WTC11 (cell line): ENCODE measurements around the gene GCK. TPM values are rescaled to one million over a fixed set of nuclear protein-coding genes. Genes with fewer than 3 reads are reported as not detected.

Source experiments
- ATAC-seq: fragments of 200-7000 bp; cut with Tn5 transposase; 2 replicates; pipeline ENCODE4 v1.10.0; 2021; ENCODE audit warnings: mild to moderate bottlenecking, moderate library complexity
- CTCF ChIA-PET: fragments of 300-600 bp; sonication (Branson Sonifier 250); formaldehyde crosslinking; loops from one replicate; lab custom pipeline; 2021; ENCODE audit warnings: antibody characterized with exemption; lab: Charles Lee
- POLR2A ChIA-PET: fragments of 350-600 bp; sonication (Branson Sonifier 250); formaldehyde crosslinking; loops from one replicate; lab custom pipeline; 2021; ENCODE audit warnings: antibody characterized with exemption; lab: Charles Lee
- DNase-seq: peaks from one replicate; pipeline ENCODE4 v3.0.0; 2021; ENCODE audit warnings: low spot score
- H3K27ac Mint-ChIP-seq: 2 replicates; pipeline ENCODE4 v1.8.0; 2021; ENCODE audit warnings: mixed read lengths
- H3K27me3 Mint-ChIP-seq: 2 replicates; pipeline ENCODE4 v1.8.0; 2021; ENCODE audit warnings: low read depth, mild to moderate bottlenecking, moderate library complexity, mixed read lengths
- H3K36me3 Mint-ChIP-seq: 2 replicates; pipeline ENCODE4 v1.8.0; 2021; ENCODE audit warnings: mixed read lengths
- H3K4me1 Mint-ChIP-seq: 2 replicates; pipeline ENCODE4 v1.8.0; 2022; ENCODE audit warnings: mixed read lengths
- H3K4me3 Mint-ChIP-seq: 2 replicates; pipeline ENCODE4 v1.8.0; 2021; ENCODE audit warnings: mild to moderate bottlenecking, moderate library complexity, mixed read lengths
- H3K9me3 Mint-ChIP-seq: 2 replicates; pipeline ENCODE4 v1.8.0; 2021; ENCODE audit warnings: mixed read lengths
- GABPB1 ChIP-seq: sonication (generic); formaldehyde crosslinking; IDR thresholded peaks from 2 replicates; pipeline ENCODE4 v1.8.1; 2023; ENCODE audit warnings: mild to moderate bottlenecking, missing genetic modification reagents
- HMGA2 ChIP-seq: fragments of 250-450 bp; sonication (Bioruptor Pico); IDR thresholded peaks from 2 replicates; pipeline ENCODE4 v1.4.0; 2021; ENCODE audit warnings: mild to moderate bottlenecking, moderate library complexity
- IRF2 ChIP-seq: sonication (generic); formaldehyde crosslinking; IDR thresholded peaks from 2 replicates; pipeline ENCODE4 v1.8.0; 2022; ENCODE audit warnings: low read depth, missing genetic modification reagents, borderline replicate concordance
- JUN ChIP-seq: sonication (generic); formaldehyde crosslinking; IDR thresholded peaks from 2 replicates; pipeline ENCODE4 v1.8.0; 2023; ENCODE audit warnings: mild to moderate bottlenecking, missing genetic modification reagents
- KAT7 ChIP-seq: sonication (generic); formaldehyde crosslinking; IDR thresholded peaks from 2 replicates; pipeline ENCODE4 v1.8.1; 2023; ENCODE audit warnings: missing genetic modification reagents, mild to moderate bottlenecking, borderline replicate concordance
- RORB ChIP-seq: fragments of 250-450 bp; sonication (Bioruptor Pico); IDR thresholded peaks from 2 replicates; pipeline ENCODE4 v1.9.0; 2021; ENCODE audit warnings: mild to moderate bottlenecking
- ZNF232 ChIP-seq: sonication (generic); formaldehyde crosslinking; IDR thresholded peaks from 2 replicates; pipeline ENCODE4 v1.8.0; 2022; ENCODE audit warnings: mild to moderate bottlenecking, missing genetic modification reagents
- ZNF317 ChIP-seq: sonication (generic); formaldehyde crosslinking; IDR thresholded peaks from 2 replicates; pipeline ENCODE4 v1.8.1; 2023; ENCODE audit warnings: low read depth, mild to moderate bottlenecking, moderate library complexity, missing genetic modification reagents, borderline replicate concordance
- total RNA-seq: library from RNA; stranded (reverse); gene quantifications from 3 replicates; pipeline ENCODE4 v1.2.3, GENCODE V29; 2021
- TF ChIP-seq, protein P1 (sequence below): sonication (generic); formaldehyde crosslinking; conservative IDR thresholded peaks from 2 replicates; pipeline ENCODE4 v1.8.1; 2022; ENCODE audit warnings: mild to moderate bottlenecking, missing genetic modification reagents
- TF ChIP-seq, protein P2 (sequence below): fragments of 200-600 bp; IDR thresholded peaks from 2 replicates; pipeline ENCODE4 v1.8.0; 2022; ENCODE audit warnings: antibody characterized with exemption
- TF ChIP-seq, protein P3 (sequence below): sonication (generic); formaldehyde crosslinking; IDR thresholded peaks from 2 replicates; pipeline ENCODE4 v1.8.1; 2022; ENCODE audit warnings: missing genetic modification reagents, borderline replicate concordance
- TF ChIP-seq, protein P4 (sequence below): sonication (generic); formaldehyde crosslinking; IDR thresholded peaks from 2 replicates; pipeline ENCODE4 v1.8.1; 2023; ENCODE audit warnings: mild to moderate bottlenecking, missing genetic modification reagents
- TF ChIP-seq, protein P5 (sequence below): sonication (generic); formaldehyde crosslinking; IDR thresholded peaks from 2 replicates; pipeline ENCODE4 v1.8.0; 2022; ENCODE audit warnings: mild to moderate bottlenecking, missing genetic modification reagents
- TF ChIP-seq, protein P6 (sequence below): sonication (generic); formaldehyde crosslinking; IDR thresholded peaks from 2 replicates; pipeline ENCODE4 v1.8.0; 2022; ENCODE audit warnings: missing genetic modification reagents
- TF ChIP-seq, protein P7 (sequence below): sonication (generic); formaldehyde crosslinking; IDR thresholded peaks from 2 replicates; pipeline ENCODE4 v1.8.0; 2023; ENCODE audit warnings: missing genetic modification reagents, mild to moderate bottlenecking, borderline replicate concordance
- TF ChIP-seq, protein P8 (sequence below): sonication (generic); formaldehyde crosslinking; conservative IDR thresholded peaks from 2 replicates; pipeline ENCODE4 v1.8.1; 2023; ENCODE audit warnings: mild to moderate bottlenecking, low read depth, missing genetic modification reagents, moderate library complexity
- TF ChIP-seq, protein P9 (sequence below): sonication (generic); formaldehyde crosslinking; IDR thresholded peaks from 2 replicates; pipeline ENCODE4 v1.8.1; 2023; ENCODE audit warnings: mild to moderate bottlenecking, missing genetic modification reagents, moderate library complexity

Gene GCK
- total RNA-seq, 1 experiment from 2014 or later: 3.3 TPM

DNA sequence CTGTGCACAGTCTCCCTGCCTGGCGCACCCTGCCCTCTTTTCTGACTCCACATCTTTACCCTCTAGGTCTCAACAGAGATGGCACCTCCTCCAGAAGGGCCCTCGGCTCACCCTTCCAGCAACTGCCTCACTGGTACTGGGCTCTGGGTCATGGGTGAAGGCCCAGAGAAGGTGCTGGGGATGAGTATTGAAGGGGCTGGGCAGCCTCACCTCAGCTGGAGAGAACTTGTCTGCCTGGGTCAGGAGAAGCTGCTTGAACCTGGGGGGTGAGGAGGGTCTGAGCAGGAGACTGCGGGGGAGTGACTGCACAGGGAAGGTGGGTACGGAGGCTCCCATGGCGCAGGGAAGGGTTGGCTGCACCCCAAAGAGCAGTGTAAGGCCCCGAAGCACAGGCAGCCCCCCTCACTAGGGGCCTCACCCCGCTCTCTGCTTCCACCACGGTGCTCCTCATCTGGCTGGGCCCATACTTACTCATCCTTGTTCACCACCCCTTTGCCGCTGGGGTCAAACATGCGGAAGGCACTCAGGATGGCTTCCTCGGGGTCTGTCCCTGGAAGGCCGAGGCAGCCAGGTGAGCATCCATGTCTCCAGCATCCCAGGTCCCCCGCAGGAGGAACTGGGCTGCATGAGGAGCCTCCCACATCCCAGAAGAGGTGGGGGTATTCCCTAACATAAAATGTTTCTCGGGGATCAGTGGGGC, 49.8 kb downstream of the GCK start:
- no peaks in the 10 kb centered on the region for H3K36me3 Mint-ChIP-seq
- POLR2A ChIA-PET: no interaction called here
- CTCF ChIA-PET: interaction anchor here (0.9 kb wide), 1 partner anchor 75 kb away, joined by 3 read pairs; no protein-coding TSS in a partner anchor
- H3K4me1 Mint-ChIP-seq: no peaks in the 10 kb centered on the region
- ATAC-seq: no peak
- peaks cover 17% of the 10 kb centered on the region for H3K27me3 Mint-ChIP-seq
- no peak for DNase-seq
- no peak overlapping the region for H3K4me3 Mint-ChIP-seq
- no peaks in the 10 kb centered on the region for H3K9me3 Mint-ChIP-seq
- no peak overlapping the region for H3K27ac Mint-ChIP-seq
- TF ChIP-seq, protein P1, sequence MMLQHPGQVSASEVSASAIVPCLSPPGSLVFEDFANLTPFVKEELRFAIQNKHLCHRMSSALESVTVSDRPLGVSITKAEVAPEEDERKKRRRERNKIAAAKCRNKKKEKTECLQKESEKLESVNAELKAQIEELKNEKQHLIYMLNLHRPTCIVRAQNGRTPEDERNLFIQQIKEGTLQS (CRISPR knock-in tag): no peak
- TF ChIP-seq, protein P2, sequence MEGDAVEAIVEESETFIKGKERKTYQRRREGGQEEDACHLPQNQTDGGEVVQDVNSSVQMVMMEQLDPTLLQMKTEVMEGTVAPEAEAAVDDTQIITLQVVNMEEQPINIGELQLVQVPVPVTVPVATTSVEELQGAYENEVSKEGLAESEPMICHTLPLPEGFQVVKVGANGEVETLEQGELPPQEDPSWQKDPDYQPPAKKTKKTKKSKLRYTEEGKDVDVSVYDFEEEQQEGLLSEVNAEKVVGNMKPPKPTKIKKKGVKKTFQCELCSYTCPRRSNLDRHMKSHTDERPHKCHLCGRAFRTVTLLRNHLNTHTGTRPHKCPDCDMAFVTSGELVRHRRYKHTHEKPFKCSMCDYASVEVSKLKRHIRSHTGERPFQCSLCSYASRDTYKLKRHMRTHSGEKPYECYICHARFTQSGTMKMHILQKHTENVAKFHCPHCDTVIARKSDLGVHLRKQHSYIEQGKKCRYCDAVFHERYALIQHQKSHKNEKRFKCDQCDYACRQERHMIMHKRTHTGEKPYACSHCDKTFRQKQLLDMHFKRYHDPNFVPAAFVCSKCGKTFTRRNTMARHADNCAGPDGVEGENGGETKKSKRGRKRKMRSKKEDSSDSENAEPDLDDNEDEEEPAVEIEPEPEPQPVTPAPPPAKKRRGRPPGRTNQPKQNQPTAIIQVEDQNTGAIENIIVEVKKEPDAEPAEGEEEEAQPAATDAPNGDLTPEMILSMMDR: no peak
- TF ChIP-seq, protein P3, sequence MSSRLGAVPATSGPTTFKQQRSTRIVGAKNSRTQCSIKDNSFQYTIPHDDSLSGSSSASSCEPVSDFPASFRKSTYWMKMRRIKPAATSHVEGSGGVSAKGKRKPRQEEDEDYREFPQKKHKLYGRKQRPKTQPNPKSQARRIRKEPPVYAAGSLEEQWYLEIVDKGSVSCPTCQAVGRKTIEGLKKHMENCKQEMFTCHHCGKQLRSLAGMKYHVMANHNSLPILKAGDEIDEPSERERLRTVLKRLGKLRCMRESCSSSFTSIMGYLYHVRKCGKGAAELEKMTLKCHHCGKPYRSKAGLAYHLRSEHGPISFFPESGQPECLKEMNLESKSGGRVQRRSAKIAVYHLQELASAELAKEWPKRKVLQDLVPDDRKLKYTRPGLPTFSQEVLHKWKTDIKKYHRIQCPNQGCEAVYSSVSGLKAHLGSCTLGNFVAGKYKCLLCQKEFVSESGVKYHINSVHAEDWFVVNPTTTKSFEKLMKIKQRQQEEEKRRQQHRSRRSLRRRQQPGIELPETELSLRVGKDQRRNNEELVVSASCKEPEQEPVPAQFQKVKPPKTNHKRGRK (CRISPR knock-in tag): no peak
- TF ChIP-seq, protein P4, sequence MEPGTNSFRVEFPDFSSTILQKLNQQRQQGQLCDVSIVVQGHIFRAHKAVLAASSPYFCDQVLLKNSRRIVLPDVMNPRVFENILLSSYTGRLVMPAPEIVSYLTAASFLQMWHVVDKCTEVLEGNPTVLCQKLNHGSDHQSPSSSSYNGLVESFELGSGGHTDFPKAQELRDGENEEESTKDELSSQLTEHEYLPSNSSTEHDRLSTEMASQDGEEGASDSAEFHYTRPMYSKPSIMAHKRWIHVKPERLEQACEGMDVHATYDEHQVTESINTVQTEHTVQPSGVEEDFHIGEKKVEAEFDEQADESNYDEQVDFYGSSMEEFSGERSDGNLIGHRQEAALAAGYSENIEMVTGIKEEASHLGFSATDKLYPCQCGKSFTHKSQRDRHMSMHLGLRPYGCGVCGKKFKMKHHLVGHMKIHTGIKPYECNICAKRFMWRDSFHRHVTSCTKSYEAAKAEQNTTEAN (CRISPR knock-in tag): no peak
- no peak for TF ChIP-seq KAT7 (CRISPR knock-in tag)
- TF ChIP-seq, protein P5, sequence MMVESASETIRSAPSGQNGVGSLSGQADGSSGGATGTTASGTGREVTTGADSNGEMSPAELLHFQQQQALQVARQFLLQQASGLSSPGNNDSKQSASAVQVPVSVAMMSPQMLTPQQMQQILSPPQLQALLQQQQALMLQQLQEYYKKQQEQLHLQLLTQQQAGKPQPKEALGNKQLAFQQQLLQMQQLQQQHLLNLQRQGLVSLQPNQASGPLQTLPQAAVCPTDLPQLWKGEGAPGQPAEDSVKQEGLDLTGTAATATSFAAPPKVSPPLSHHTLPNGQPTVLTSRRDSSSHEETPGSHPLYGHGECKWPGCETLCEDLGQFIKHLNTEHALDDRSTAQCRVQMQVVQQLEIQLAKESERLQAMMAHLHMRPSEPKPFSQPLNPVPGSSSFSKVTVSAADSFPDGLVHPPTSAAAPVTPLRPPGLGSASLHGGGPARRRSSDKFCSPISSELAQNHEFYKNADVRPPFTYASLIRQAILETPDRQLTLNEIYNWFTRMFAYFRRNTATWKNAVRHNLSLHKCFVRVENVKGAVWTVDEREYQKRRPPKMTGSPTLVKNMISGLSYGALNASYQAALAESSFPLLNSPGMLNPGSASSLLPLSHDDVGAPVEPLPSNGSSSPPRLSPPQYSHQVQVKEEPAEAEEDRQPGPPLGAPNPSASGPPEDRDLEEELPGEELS (CRISPR knock-in tag): no peak
- no peak for TF ChIP-seq HMGA2 (CRISPR knock-in tag)
- TF ChIP-seq GABPB1 (CRISPR knock-in tag): no peak
- TF ChIP-seq, protein P6, sequence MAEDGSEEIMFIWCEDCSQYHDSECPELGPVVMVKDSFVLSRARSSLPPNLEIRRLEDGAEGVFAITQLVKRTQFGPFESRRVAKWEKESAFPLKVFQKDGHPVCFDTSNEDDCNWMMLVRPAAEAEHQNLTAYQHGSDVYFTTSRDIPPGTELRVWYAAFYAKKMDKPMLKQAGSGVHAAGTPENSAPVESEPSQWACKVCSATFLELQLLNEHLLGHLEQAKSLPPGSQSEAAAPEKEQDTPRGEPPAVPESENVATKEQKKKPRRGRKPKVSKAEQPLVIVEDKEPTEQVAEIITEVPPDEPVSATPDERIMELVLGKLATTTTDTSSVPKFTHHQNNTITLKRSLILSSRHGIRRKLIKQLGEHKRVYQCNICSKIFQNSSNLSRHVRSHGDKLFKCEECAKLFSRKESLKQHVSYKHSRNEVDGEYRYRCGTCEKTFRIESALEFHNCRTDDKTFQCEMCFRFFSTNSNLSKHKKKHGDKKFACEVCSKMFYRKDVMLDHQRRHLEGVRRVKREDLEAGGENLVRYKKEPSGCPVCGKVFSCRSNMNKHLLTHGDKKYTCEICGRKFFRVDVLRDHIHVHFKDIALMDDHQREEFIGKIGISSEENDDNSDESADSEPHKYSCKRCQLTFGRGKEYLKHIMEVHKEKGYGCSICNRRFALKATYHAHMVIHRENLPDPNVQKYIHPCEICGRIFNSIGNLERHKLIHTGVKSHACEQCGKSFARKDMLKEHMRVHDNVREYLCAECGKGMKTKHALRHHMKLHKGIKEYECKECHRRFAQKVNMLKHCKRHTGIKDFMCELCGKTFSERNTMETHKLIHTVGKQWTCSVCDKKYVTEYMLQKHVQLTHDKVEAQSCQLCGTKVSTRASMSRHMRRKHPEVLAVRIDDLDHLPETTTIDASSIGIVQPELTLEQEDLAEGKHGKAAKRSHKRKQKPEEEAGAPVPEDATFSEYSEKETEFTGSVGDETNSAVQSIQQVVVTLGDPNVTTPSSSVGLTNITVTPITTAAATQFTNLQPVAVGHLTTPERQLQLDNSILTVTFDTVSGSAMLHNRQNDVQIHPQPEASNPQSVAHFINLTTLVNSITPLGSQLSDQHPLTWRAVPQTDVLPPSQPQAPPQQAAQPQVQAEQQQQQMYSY (CRISPR knock-in tag): no peak
- TF ChIP-seq, protein P7, sequence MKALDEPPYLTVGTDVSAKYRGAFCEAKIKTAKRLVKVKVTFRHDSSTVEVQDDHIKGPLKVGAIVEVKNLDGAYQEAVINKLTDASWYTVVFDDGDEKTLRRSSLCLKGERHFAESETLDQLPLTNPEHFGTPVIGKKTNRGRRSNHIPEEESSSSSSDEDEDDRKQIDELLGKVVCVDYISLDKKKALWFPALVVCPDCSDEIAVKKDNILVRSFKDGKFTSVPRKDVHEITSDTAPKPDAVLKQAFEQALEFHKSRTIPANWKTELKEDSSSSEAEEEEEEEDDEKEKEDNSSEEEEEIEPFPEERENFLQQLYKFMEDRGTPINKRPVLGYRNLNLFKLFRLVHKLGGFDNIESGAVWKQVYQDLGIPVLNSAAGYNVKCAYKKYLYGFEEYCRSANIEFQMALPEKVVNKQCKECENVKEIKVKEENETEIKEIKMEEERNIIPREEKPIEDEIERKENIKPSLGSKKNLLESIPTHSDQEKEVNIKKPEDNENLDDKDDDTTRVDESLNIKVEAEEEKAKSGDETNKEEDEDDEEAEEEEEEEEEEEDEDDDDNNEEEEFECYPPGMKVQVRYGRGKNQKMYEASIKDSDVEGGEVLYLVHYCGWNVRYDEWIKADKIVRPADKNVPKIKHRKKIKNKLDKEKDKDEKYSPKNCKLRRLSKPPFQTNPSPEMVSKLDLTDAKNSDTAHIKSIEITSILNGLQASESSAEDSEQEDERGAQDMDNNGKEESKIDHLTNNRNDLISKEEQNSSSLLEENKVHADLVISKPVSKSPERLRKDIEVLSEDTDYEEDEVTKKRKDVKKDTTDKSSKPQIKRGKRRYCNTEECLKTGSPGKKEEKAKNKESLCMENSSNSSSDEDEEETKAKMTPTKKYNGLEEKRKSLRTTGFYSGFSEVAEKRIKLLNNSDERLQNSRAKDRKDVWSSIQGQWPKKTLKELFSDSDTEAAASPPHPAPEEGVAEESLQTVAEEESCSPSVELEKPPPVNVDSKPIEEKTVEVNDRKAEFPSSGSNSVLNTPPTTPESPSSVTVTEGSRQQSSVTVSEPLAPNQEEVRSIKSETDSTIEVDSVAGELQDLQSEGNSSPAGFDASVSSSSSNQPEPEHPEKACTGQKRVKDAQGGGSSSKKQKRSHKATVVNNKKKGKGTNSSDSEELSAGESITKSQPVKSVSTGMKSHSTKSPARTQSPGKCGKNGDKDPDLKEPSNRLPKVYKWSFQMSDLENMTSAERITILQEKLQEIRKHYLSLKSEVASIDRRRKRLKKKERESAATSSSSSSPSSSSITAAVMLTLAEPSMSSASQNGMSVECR: no peak
- TF ChIP-seq ZNF232 (CRISPR knock-in tag): no peak
- TF ChIP-seq IRF2 (CRISPR knock-in tag): no peak
- TF ChIP-seq, protein P8, sequence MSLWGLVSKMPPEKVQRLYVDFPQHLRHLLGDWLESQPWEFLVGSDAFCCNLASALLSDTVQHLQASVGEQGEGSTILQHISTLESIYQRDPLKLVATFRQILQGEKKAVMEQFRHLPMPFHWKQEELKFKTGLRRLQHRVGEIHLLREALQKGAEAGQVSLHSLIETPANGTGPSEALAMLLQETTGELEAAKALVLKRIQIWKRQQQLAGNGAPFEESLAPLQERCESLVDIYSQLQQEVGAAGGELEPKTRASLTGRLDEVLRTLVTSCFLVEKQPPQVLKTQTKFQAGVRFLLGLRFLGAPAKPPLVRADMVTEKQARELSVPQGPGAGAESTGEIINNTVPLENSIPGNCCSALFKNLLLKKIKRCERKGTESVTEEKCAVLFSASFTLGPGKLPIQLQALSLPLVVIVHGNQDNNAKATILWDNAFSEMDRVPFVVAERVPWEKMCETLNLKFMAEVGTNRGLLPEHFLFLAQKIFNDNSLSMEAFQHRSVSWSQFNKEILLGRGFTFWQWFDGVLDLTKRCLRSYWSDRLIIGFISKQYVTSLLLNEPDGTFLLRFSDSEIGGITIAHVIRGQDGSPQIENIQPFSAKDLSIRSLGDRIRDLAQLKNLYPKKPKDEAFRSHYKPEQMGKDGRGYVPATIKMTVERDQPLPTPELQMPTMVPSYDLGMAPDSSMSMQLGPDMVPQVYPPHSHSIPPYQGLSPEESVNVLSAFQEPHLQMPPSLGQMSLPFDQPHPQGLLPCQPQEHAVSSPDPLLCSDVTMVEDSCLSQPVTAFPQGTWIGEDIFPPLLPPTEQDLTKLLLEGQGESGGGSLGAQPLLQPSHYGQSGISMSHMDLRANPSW (CRISPR knock-in tag): no peak
- no peak for TF ChIP-seq ZNF317 (CRISPR knock-in tag)
- no peak for TF ChIP-seq RORB (CRISPR knock-in tag)
- TF ChIP-seq JUN: no peak
- TF ChIP-seq, protein P9, sequence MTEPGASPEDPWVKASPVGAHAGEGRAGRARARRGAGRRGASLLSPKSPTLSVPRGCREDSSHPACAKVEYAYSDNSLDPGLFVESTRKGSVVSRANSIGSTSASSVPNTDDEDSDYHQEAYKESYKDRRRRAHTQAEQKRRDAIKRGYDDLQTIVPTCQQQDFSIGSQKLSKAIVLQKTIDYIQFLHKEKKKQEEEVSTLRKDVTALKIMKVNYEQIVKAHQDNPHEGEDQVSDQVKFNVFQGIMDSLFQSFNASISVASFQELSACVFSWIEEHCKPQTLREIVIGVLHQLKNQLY (CRISPR knock-in tag): no peak
